Fibroblast of peridontal ligament (primary cell): ENCODE data around the gene FGGY.

Experiments
- DNase-seq: peaks from one replicate; pipeline ENCODE4 v3.0.0-alpha.2; 2010; ENCODE audit errors: extremely low read depth

The FGGY gene

GRCh38 chr1:59383963-59384362 lies 87.1 kb downstream of the FGGY start:
- DNase-seq, result no peak

- no peak for DNase-seq
Observed at GRCh38 chr1:59384443-59384842, 87.5 kb downstream of the FGGY start.

GRCh38 chr1:59388191-59388590 lies 91.3 kb downstream of the FGGY start:
- no peak for DNase-seq

GRCh38 chr1:59389847-59390246 lies 93.0 kb downstream of the FGGY start:
- DNase-seq, result no peak

GRCh38 chr1:59390307-59390706 lies 93.4 kb downstream of the FGGY start:
- no peak for DNase-seq

- DNase-seq, result peak; percentile 38
Observed at GRCh38 chr1:59391212-59392179, 94.6 kb downstream of the FGGY start.

- DNase-seq, result peak; percentile 98
Observed at GRCh38 chr1:59393211-59394180, 96.6 kb downstream of the FGGY start.

- no peak for DNase-seq
Observed at GRCh38 chr1:59394706-59395425, 98.0 kb downstream of the FGGY start.

- DNase-seq, result no peak
Observed at GRCh38 chr1:59396387-59396786, 99.5 kb downstream of the FGGY start.

- DNase-seq, result no peak
Observed at GRCh38 chr1:59397139-59397858, 100.4 kb downstream of the FGGY start.

- DNase-seq, result no peak
Observed at GRCh38 chr1:59399642-59400041, 102.7 kb downstream of the FGGY start.

GRCh38 chr1:59401581-59401980 lies 104.7 kb downstream of the FGGY start:
- DNase-seq, result no peak

GRCh38 chr1:59404796-59405195 lies 107.9 kb downstream of the FGGY start:
- DNase-seq, result no peak

- no peak for DNase-seq
Observed at GRCh38 chr1:59406437-59407164, 109.7 kb downstream of the FGGY start.

GRCh38 chr1:59408608-59409240 lies 111.8 kb downstream of the FGGY start:
- peak; percentile 29 for DNase-seq

- peak; percentile 33 for DNase-seq
Observed at GRCh38 chr1:59409549-59409948, 112.7 kb downstream of the FGGY start.

- DNase-seq, result no peak
Observed at GRCh38 chr1:59409986-59410385, 113.1 kb downstream of the FGGY start.

- no peak for DNase-seq
Observed at GRCh38 chr1:59410457-59410856, 113.6 kb downstream of the FGGY start.

GRCh38 chr1:59411147-59411546 lies 114.3 kb downstream of the FGGY start:
- DNase-seq, result no peak
